HG02642 (cell line): Measurements from ENCODE around the gene SEMA4G.
A peak's percentile ranks its signal among the peaks of the same experiment; 100 is the strongest.

ENCODE experiments used
- ATAC-seq: cut with Tn5 transposase; IDR thresholded peaks from one replicate; pipeline ENCODE4 v1.9.1; 2021; ENCODE audit warnings: mild to moderate bottlenecking; ENCODE audit not compliant: unreplicated experiment, poor library complexity

Gene SEMA4G

GRCh38 chr10:101005361-101005760 lies 36.1 kb downstream of the SEMA4G start:
- no peak for ATAC-seq

- no peak for ATAC-seq
Measured at GRCh38 chr10:101005869-101006567, 36.7 kb downstream of the SEMA4G start.

GRCh38 chr10:101006593-101007098 lies 37.3 kb downstream of the SEMA4G start:
- no peak for ATAC-seq

GRCh38 chr10:101007099-101007711 lies 37.9 kb downstream of the SEMA4G start:
- no peak for ATAC-seq

- ATAC-seq: no peak
Measured at GRCh38 chr10:101007915-101008822, 38.9 kb downstream of the SEMA4G start.

GRCh38 chr10:101008823-101009423 lies 39.6 kb downstream of the SEMA4G start:
- no peak for ATAC-seq

- ATAC-seq: no peak
Measured at GRCh38 chr10:101010329-101010728, 41.0 kb downstream of the SEMA4G start.

- no peak for ATAC-seq
Measured at GRCh38 chr10:101011517-101012423, 42.5 kb downstream of the SEMA4G start.

- ATAC-seq: peak; percentile 73
Measured at GRCh38 chr10:101012525-101013364, 43.4 kb downstream of the SEMA4G start.

GRCh38 chr10:101013365-101013825 lies 44.1 kb downstream of the SEMA4G start:
- no peak for ATAC-seq

- ATAC-seq: no peak
Measured at GRCh38 chr10:101014230-101014884, 45.1 kb downstream of the SEMA4G start.

GRCh38 chr10:101014966-101015581 lies 45.8 kb downstream of the SEMA4G start:
- no peak for ATAC-seq

- no peak for ATAC-seq
Measured at GRCh38 chr10:101015582-101015973, 46.3 kb downstream of the SEMA4G start.

- ATAC-seq: no peak
Measured at GRCh38 chr10:101016814-101017213, 47.5 kb downstream of the SEMA4G start.

GRCh38 chr10:101018118-101018599 lies 48.9 kb downstream of the SEMA4G start:
- no peak for ATAC-seq

GRCh38 chr10:101018600-101019439 lies 49.5 kb downstream of the SEMA4G start:
- no peak for ATAC-seq
